Stimulated activated CD4-positive, alpha-beta T cell treated with anti-CD3 and anti-CD28 coated beads, TNF-alpha, amount 100 ng/mL, for 24 hours (primary cell): Measurements from ENCODE around the gene BTD.

ENCODE experiments used
- DNase-seq, 3 experiments: peaks; one replicate each; pipeline ENCODE4 v3.0.0-alpha.2; 2020; ENCODE audit warnings: low read depth in 3 of 3

The BTD gene

GRCh38 chr3:15665510-15666150 is 64.1 kb downstream of the BTD start:
- DNase-seq: no peak

GRCh38 chr3:15666277-15666676 is 64.7 kb downstream of the BTD start:
- DNase-seq: no peak

- no peak for DNase-seq
Measured at GRCh38 chr3:15667484-15667883, 65.9 kb downstream of the BTD start.

- no peak for DNase-seq
Measured at GRCh38 chr3:15673536-15673935, 72.0 kb downstream of the BTD start.

- no peak for DNase-seq
Measured at GRCh38 chr3:15676259-15676658, 74.7 kb downstream of the BTD start.

GRCh38 chr3:15679306-15679705 is 77.8 kb downstream of the BTD start:
- DNase-seq: no peak

GRCh38 chr3:15681668-15682067 is 80.1 kb downstream of the BTD start:
- DNase-seq: no peak

GRCh38 chr3:15682561-15683185 is 81.1 kb downstream of the BTD start:
- DNase-seq: no peak

GRCh38 chr3:15683253-15683652 is 81.7 kb downstream of the BTD start:
- DNase-seq: no peak

- no peak for DNase-seq
Measured at GRCh38 chr3:15685927-15686326, 84.4 kb downstream of the BTD start.

GRCh38 chr3:15690230-15690629 is 88.7 kb downstream of the BTD start:
- no peak for DNase-seq

GRCh38 chr3:15690748-15691147 is 89.2 kb downstream of the BTD start:
- no peak for DNase-seq

- DNase-seq: no peak
Measured at GRCh38 chr3:15693355-15693754, 91.8 kb downstream of the BTD start.

- DNase-seq: no peak
Measured at GRCh38 chr3:15694628-15695027, 93.1 kb downstream of the BTD start.
